Fibroblast of villous mesenchyme (primary cell): Measurements from ENCODE around the gene NAPG. TPM values are rescaled to one million over a fixed set of nuclear protein-coding genes. Genes with fewer than 3 reads are reported as not detected.
"Not testable (repeated sequence)": the region's sequence is repeated elsewhere in the genome, so short reads cannot be mapped to it uniquely, and the experiment has no call there.

ENCODE experiments used
- DNase-seq: peaks from one replicate; pipeline ENCODE4 v3.0.0-alpha.2; 2010; ENCODE audit warnings: low read depth
- H3K4me3 ChIP-seq: 2 replicates; pipeline ENCODE4 v1.5.1; 2011; ENCODE audit warnings: low read depth, mild to moderate bottlenecking, low read length
- total RNA-seq: library from RNA; depleted of rRNA; stranded (reverse); fragments of >200 nt; gene quantifications from 2 replicates; pipeline ENCODE4 v1.2.3, GENCODE V29; 2012
- TF ChIP-seq, protein P1 (sequence below): IDR thresholded peaks from 2 replicates; pipeline ENCODE4 v1.5.1; 2012; ENCODE audit warnings: low read depth, mild to moderate bottlenecking, low read length; ENCODE audit not compliant: insufficient read depth

The NAPG gene
- total RNA-seq, 1 donor, result 67.8 TPM

DNA sequence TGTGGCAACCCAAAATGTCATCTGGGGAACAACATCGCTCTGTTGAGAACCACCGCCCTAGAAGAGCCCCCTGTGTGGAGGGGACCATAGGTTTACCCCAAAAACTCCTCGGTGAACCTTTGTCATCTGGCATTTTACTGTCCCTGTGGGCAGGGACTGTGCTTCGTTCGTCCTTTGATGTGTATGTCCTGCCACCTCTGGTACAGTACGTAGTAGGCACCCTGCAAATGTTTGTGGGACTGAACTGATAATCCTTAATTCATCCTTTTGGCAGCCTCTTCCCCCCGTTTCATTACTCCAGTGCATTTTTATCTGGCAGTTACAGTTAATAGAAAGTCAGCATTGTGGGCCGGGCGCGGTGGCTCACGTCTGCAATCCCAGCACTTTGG, 728 bp downstream of the NAPG start:
- H3K4me3 ChIP-seq, result peak overlapping the region; percentile 98
- DNase-seq, result no peak
- TF ChIP-seq, protein P1, sequence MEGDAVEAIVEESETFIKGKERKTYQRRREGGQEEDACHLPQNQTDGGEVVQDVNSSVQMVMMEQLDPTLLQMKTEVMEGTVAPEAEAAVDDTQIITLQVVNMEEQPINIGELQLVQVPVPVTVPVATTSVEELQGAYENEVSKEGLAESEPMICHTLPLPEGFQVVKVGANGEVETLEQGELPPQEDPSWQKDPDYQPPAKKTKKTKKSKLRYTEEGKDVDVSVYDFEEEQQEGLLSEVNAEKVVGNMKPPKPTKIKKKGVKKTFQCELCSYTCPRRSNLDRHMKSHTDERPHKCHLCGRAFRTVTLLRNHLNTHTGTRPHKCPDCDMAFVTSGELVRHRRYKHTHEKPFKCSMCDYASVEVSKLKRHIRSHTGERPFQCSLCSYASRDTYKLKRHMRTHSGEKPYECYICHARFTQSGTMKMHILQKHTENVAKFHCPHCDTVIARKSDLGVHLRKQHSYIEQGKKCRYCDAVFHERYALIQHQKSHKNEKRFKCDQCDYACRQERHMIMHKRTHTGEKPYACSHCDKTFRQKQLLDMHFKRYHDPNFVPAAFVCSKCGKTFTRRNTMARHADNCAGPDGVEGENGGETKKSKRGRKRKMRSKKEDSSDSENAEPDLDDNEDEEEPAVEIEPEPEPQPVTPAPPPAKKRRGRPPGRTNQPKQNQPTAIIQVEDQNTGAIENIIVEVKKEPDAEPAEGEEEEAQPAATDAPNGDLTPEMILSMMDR, result no peak

DNA sequence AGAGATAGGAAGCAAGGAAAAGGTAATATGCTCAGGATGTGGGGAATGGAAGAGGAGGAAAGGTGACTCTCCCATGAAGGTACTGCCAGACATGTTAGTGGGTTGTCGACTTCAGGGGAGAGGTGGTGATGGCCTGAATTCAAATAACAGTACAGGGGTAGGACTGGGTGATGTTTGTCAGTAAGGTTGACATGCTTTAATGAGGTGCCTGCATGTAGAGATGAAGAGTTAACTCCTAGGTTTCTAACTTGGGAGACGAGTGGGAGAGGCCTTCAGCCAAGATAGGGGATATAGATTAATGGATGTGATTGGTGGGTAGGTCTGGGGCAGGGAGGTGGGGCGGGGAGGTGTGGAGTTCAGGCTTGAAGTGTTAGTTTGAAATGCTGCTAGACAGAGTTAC, 2.6 kb downstream of the NAPG start:
- DNase-seq, result no peak
- TF ChIP-seq, protein P1, result no peak
- no peak overlapping the region for H3K4me3 ChIP-seq

DNA sequence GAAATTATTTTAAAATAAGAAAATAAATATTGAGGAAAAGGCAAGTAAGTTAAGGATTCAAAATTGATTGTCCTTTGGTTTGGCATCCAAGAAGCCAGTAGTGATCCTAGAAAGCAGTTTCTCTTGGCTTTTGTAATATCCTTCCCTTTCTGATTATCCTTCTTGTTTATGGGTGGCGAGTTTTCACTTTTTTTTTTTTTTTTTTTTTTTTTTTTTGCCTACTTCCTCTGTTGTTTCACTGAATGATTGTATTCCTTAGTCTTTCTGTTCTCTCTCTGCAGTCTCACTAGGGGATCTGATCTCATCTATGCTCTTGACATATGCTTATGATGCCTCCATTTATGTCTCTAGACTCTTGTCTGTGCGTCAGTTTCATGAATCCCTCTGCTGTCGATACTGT, 4.2 kb downstream of the NAPG start:
- DNase-seq, result no peak

DNA sequence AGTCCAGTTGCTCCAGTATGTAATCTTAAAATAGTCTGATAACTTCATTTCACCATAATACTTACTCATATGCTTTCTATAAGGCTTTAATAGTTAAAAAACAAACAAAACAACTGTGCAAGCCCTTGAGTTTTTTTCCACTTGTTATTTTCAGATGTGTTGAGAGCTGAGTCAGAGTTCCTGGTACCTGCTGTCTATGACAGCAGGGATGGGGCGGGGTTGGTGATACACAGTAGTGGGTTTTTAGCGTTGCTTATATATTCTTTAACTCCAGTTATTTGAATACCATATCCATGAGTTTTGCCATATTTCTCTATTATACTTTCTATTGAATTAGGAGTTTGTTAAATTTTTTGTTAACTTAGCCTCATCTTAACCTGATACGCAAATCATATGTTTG, 5.0 kb downstream of the NAPG start:
- TF ChIP-seq, protein P1, result no peak
- no peak for DNase-seq
- H3K4me3 ChIP-seq, result no peak overlapping the region

More for the DNA sequence above, 4.2 kb downstream of the NAPG start:
- TF ChIP-seq, protein P1, result no peak
- no peak overlapping the region for H3K4me3 ChIP-seq

DNA sequence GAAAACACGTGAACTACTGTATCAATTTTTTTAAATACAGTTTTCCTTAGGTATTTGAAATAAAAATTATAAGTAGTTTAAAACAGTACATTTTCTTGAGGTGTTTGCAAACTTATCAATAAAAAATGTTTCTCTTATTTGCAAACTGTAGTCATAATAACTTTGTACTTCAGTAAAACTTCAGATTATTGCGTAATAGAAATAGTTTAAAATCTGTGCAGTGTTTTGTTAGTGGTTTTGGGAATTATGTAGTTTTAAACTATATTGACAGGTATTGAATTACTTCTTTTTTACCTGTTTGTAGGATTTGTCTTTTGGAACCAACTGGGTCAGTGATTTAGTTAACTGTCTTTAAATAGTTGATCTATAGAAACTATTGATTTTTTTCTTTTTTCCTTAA, 7.3 kb downstream of the NAPG start:
- H3K4me3 ChIP-seq, result no peak overlapping the region
- TF ChIP-seq, protein P1, result no peak
- DNase-seq, result no peak

DNA sequence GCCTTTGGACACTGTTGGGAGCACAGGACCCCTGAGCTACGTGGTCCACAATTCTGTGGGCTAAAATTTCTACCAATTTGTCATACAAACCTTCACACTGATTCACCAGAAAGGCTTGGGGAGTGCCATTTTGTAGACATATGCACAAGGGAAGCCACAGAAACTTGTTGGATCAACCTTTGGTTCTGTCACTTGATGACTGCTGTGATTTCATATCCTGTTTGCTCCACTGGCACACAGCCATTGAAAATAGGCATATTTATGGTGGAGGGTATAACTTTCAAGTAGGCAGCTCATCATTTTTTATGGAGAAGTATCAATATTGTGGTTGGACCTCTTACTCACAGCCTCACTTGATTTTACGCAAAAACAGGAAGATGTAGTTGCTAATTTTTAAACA, 10.5 kb downstream of the NAPG start:
- DNase-seq, result no peak
- TF ChIP-seq, protein P1, result no peak
- no peak overlapping the region for H3K4me3 ChIP-seq

DNA sequence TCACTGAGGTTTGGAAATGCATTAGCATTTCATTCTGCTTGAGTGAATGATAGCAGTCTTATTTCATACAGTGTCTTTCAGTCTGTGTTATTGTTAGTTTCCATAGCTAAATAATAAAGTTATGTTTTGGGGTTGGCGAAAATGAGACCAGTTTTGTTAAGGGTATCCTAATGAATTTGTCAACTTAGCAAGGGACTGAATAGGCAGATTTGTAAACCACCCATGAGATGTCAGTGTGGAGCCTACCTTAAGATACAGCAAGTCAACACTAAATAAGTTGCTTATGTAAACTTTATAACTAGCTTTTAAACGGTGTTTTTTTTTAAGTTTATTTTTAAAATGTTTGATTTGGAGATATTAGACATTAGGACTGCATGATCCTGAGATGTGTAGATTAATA, 11.9 kb downstream of the NAPG start:
- H3K4me3 ChIP-seq, result no peak overlapping the region
- TF ChIP-seq, protein P1, result no peak
- no peak for DNase-seq

DNA sequence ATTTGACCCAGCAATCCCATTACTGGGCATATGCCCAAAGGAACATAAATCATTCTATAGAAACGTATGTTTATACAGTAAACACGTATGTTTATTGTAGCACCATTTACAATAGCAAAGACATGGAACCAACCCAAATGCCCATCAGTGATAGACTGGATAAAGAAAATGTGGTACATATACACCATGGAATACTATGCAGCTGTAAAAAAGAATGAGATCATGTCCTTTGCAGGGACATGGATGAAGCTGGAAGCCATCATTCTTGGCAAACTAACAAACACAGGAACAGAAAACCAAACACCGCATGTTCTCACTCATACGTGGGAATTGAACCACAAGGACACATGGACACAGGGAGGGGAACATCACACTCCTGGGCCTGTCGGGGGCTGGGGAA, 13.3 kb downstream of the NAPG start:
- not testable (repeated sequence) for H3K4me3 ChIP-seq, DNase-seq
